HuH-7.5 (cell line): Measurements from ENCODE around the gene MCOLN2.

Source experiments
- DNase-seq: peaks from one replicate; pipeline ENCODE4 v3.0.0; 2011; ENCODE audit warnings: low spot score

Gene MCOLN2

GRCh38 chr1:84896279-84896678 lies 100.6 kb downstream of the MCOLN2 start:
- no peak for DNase-seq

DNA sequence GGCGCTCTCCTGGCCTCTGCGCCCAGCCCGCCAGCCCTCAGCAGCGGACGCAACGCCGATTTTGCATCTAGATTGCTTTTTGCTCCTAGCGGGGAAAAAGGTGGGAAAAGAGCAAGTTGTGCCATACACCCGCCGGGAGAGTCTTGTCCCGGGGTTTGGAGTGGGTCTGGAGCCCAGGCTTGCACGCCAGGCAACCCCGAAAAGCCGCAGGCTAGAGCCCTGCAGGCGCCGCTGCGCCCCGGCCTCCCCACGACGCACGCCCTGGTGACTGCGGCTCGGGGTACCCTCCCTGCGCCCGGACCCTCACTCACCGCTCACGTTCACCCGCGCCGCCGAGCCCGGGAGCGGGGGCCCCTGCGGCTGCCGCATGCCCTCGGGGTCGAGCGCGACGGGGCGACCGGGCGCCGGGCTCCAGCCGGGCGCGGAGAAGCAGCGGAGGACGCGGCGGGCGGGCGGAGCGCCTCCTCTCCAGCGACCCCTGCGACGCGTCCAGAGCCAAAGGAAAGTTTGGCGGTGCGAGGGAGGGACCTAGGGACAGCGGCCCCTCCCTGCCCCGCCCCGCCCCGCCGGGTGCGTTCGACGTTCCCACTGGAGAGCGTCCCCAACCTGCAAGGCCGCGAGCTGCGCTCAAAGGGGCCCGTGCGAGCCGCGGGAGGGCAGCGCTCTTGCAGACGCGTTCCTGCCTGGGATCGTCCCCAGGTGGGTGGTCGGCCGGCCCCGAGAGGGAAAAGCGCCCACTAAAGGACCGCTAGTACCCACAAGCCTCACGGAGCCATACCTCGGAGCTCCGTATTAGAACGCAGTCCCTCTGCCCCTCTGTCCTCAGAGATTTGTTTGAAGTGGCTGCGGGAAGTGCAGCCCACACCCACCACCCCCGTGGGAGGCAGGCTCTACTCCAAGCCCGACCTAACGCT lies 104.0 kb downstream of the MCOLN2 start, which contains the start of gene LPAR3:
Gene LPAR3, minus strand, starts transcription at position 502 of the 914 bp plus-strand sequence. CDS start 27,086 bp downstream, outside the sequence.
- peak; percentile 43 for DNase-seq

DNA sequence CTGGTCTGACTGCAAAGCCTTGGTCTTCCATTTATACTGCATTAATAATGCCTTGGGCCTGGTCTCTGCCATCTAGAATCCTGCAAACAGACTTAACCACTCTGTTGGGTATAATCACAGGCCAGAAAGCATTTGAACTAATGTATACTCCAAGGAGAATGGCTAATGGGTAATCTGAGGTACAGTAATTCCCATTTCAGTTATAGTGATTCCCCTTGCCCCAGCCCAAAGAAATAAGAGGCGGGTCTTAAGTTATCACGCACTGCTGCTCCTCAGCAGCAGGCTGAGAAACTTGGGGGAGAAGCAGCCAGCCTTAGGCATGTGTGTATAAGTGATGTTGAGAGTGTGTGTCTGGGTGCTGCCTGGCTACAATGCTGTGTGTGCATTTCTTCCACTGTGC lies 106.3 kb downstream of the MCOLN2 start:
- DNase-seq: no peak

DNA sequence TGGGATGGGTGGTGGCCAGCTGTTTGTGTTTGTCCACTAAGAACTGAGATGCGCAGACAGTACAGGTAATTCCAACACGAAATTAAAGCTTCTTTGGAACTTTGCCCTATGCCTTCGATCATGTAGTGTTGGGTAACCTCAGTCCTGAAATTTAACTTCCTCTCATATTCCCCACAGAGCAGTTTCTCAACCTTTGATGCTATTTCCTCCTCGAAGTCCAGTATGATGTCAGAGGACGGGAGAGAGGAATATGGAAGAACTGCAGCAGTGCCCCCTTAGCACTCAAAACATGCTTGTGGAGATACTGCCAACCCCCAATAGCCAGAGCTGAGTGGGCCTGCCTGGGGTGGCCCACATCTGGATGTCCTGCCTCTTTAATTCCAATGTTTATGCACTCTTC lies 107.5 kb downstream of the MCOLN2 start:
- no peak for DNase-seq

GRCh38 chr1:84888753-84889152 lies 108.2 kb downstream of the MCOLN2 start:
- DNase-seq: no peak

GRCh38 chr1:84887261-84887934 lies 109.5 kb downstream of the MCOLN2 start:
- DNase-seq: no peak

- DNase-seq: no peak
Observed at GRCh38 chr1:84885469-84885868, 111.4 kb downstream of the MCOLN2 start.

DNA sequence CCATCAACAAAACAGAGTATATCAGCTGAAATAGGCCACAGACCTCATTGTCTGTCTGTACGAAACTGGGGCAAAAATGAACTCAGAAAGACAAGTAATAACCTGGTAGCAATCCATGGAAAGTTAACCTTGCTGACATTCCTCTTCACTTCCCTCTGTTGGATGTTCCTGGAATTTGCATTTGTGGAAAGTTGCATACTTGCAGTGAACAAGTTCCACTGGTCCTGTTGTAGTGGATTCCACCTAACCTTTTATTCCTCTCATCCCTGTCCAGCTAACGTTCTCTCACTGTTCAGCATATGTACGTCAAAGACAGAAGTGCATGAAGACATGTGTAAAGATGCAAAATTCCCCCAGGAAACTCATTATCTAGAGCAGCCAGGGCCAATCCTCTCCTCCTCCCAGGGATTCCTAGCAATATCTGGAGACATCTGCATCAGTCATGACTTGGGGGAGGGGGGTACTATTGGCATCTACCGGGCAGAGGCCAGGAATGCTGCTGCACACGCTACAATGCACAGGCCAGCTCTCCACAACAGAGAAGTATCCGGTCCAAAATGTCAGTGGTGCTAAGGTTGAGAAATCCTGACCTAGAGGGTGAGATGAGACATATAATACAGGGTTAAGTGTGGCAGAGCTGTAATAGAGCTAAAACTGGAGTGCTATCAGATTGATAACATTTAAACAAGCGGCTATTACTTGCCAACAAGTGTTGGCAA lies 112.1 kb downstream of the MCOLN2 start:
- DNase-seq: no peak

DNA sequence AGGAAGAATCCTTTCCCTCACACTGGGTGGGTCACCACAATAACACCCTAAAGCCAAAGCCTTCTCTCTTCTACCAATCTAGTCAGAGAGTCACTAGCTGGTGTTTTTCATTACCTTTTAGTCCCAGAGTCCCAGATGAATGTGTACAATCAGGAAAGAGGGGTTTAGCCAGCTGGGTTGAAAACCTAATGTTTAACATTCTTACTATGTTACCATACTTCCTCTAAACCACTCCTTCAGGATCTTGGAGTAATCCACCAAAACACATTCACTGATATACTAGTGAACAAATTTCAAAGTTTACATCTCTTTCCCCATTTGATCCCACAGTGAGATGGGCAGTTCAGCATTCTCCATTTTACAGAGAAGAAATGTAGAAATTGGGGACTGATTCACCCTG lies 113.6 kb downstream of the MCOLN2 start:
- DNase-seq: no peak

GRCh38 chr1:84877592-84877991 lies 119.3 kb downstream of the MCOLN2 start:
- no peak for DNase-seq

DNA sequence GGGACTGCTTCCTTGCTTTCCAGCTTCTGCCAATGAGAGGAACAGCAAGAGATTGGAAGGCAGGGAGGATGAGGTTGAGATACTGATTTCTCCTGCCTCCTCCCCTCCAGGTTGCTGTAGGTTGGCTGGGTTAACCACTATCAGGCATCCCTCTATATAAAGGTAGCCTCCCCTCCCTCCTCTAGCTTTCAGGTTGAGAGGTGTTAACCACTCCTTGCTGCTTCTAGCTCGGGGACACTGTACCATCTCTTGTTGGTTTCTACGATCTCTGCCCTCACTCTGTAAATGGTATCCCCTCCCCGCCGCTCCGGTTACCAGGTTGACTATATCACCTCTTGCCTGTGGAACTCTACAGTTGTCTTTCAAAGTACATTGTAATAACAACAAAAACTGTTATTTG lies 120.6 kb downstream of the MCOLN2 start:
- DNase-seq: no peak
